PFSK-1 (cell line): ENCODE results near the gene TEDC2.

Source experiments
- FOXP2 ChIP-seq: optimal IDR thresholded peaks from 2 replicates; pipeline ENCODE3; 2011; ENCODE audit warnings: borderline replicate concordance, control low read depth, inconsistent platforms; ENCODE audit not compliant: insufficient read depth; ENCODE audit errors: extremely low read length, extremely low read depth
- POLR2AphosphoS5 ChIP-seq: IDR thresholded peaks from 2 replicates; pipeline ENCODE4 v1.6.1; 2012; ENCODE audit warnings: low read depth, mild to moderate bottlenecking, control low read depth, low read length, moderate library complexity
- REST ChIP-seq, 2 experiments: IDR thresholded peaks; 2 replicates each; pipeline versions ENCODE4 v1.6.1 to v1.8.0; 2011 to 2012; ENCODE audit warnings: low read depth in 2 of 2, low read length in 2 of 2, control low read depth in 1 of 2, inconsistent platforms in 1 of 2, mild to moderate bottlenecking in 1 of 2, moderate library complexity in 1 of 2; ENCODE audit not compliant: insufficient read depth in 1 of 2
- SIN3A ChIP-seq: IDR thresholded peaks from 2 replicates; pipeline ENCODE4 v1.6.1; 2012; ENCODE audit warnings: mild to moderate bottlenecking, low read length, moderate library complexity, borderline replicate concordance; ENCODE audit not compliant: insufficient read depth
- TAF1 ChIP-seq: IDR thresholded peaks from 2 replicates; pipeline ENCODE4 v1.6.1; 2012; ENCODE audit warnings: low read length, control low read depth, borderline replicate concordance; ENCODE audit not compliant: insufficient read depth

Gene TEDC2

GRCh38 chr16:2466667-2467527 lies 7.0 kb downstream of the TEDC2 start:
- TF ChIP-seq REST (IDR thresholded peaks at IDR 0.05; ENCODE audit: insufficient read depth in 1 of 2, low read depth in 2 of 2, low read length in 2 of 2) (no peak), SIN3A (no peak), FOXP2 (no peak), POLR2AphosphoS5 (no peak), TAF1 (no peak)

- TF ChIP-seq POLR2AphosphoS5 = no peak
- no peak for TF ChIP-seq FOXP2
- no peak for TF ChIP-seq TAF1
- no peak for TF ChIP-seq REST (IDR thresholded peaks at IDR 0.05; ENCODE audit: insufficient read depth in 1 of 2, low read depth in 2 of 2, low read length in 2 of 2)
- no peak for TF ChIP-seq SIN3A
Observed at GRCh38 chr16:2467528-2468232, 7.8 kb downstream of the TEDC2 start.

GRCh38 chr16:2468233-2468724 lies 8.4 kb downstream of the TEDC2 start:
- TF ChIP-seq POLR2AphosphoS5 (no peak), TAF1 (no peak), REST (IDR thresholded peaks at IDR 0.05; ENCODE audit: insufficient read depth in 1 of 2, low read depth in 2 of 2, low read length in 2 of 2) (no peak), FOXP2 (no peak), SIN3A (no peak)

- TF ChIP-seq REST (IDR thresholded peaks at IDR 0.05; ENCODE audit: insufficient read depth in 1 of 2, low read depth in 2 of 2, low read length in 2 of 2) (no peak), SIN3A (no peak), FOXP2 (no peak), POLR2AphosphoS5 (no peak), TAF1 (no peak)
Observed at GRCh38 chr16:2468725-2469398, 9.0 kb downstream of the TEDC2 start.
